Epithelial cell of esophagus (primary cell): Measurements from ENCODE around the gene SPAG9.
"Not testable (repeated sequence)": the region's sequence is repeated elsewhere in the genome, so short reads cannot be mapped to it uniquely, and the experiment has no call there.

Source experiments
- DNase-seq: peaks from one replicate; pipeline ENCODE4 v3.0.0; 2010; ENCODE audit warnings: low read depth
- H3K4me3 ChIP-seq: 2 replicates; pipeline ENCODE4 v1.5.1; 2011; ENCODE audit warnings: mild to moderate bottlenecking, low read length, control low read depth
- TF ChIP-seq, protein P1 (sequence below): IDR thresholded peaks from 2 replicates; pipeline ENCODE4 v1.5.1; 2011; ENCODE audit warnings: low read depth, mild to moderate bottlenecking, low read length, control low read depth, inconsistent platforms; ENCODE audit not compliant: insufficient read depth; ENCODE audit errors: missing control alignments

SPAG9 gene

GRCh38 chr17:51103050-51103449, 17.6 kb downstream of the SPAG9 start:
- no peak overlapping the region for H3K4me3 ChIP-seq
- DNase-seq: no peak
- TF ChIP-seq, protein P1, sequence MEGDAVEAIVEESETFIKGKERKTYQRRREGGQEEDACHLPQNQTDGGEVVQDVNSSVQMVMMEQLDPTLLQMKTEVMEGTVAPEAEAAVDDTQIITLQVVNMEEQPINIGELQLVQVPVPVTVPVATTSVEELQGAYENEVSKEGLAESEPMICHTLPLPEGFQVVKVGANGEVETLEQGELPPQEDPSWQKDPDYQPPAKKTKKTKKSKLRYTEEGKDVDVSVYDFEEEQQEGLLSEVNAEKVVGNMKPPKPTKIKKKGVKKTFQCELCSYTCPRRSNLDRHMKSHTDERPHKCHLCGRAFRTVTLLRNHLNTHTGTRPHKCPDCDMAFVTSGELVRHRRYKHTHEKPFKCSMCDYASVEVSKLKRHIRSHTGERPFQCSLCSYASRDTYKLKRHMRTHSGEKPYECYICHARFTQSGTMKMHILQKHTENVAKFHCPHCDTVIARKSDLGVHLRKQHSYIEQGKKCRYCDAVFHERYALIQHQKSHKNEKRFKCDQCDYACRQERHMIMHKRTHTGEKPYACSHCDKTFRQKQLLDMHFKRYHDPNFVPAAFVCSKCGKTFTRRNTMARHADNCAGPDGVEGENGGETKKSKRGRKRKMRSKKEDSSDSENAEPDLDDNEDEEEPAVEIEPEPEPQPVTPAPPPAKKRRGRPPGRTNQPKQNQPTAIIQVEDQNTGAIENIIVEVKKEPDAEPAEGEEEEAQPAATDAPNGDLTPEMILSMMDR: no peak

- TF ChIP-seq, protein P1: no peak
- DNase-seq: no peak
- no peak overlapping the region for H3K4me3 ChIP-seq
Observed at GRCh38 chr17:51097708-51098446, 22.8 kb downstream of the SPAG9 start.

GRCh38 chr17:51091635-51092034, 29.0 kb downstream of the SPAG9 start:
- TF ChIP-seq, protein P1: no peak
- no peak for DNase-seq
- no peak overlapping the region for H3K4me3 ChIP-seq

- not testable (repeated sequence) for DNase-seq, H3K4me3 ChIP-seq
Observed at GRCh38 chr17:51088868-51089267, 31.8 kb downstream of the SPAG9 start.

DNA sequence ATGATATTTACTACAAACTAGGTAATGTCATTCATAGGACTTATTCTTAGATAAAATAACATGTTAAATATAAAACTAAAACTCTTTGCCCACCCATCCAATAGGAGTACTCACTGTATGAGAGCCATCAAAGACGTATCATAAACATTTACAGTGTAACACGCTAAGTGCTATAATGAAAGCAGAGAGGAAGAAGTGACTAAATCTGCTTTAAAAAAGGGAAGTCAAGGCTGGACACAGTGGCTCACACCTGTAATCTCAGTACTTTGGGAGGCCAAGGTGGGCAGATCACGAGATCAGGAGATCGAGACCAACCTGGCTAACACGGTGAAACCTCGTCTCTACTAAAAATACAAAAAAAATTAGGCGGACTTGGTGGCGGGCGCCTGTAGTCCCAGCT, 32.4 kb downstream of the SPAG9 start:
- no peak for DNase-seq
- no peak overlapping the region for H3K4me3 ChIP-seq
- TF ChIP-seq, protein P1: no peak

DNA sequence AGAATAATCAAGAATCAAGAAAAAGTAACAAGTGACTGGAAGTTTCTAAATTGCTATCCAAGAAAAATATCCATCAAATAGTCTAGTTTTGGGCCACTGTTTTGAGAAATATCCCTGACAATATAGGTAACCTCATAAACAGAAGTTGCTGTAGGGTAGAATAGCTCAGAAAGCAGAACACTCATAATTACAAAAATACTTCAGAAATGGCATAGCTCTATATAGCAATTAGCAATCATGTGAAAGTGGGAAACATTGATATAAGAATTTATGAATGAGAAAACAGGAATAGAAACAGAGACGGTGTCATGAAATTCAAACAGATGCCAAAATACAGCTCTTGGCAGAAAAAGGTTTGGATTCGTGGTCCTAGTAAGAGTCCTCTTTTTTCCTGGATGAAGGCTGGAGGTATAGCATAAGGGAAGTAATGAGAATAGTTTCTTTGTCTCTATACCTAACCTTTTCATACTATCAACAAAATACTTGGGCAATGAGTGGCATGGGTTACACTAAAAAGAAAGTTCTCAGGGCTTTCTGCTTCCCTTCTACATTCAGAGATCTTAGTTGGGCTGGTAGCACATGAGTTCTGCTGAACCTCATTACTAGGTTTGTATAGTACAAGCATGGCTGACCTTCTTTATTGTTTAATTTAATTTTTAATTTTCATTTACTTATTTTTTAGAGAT, 33.5 kb downstream of the SPAG9 start:
- TF ChIP-seq, protein P1: no peak
- no peak for DNase-seq
- H3K4me3 ChIP-seq: no peak overlapping the region

DNA sequence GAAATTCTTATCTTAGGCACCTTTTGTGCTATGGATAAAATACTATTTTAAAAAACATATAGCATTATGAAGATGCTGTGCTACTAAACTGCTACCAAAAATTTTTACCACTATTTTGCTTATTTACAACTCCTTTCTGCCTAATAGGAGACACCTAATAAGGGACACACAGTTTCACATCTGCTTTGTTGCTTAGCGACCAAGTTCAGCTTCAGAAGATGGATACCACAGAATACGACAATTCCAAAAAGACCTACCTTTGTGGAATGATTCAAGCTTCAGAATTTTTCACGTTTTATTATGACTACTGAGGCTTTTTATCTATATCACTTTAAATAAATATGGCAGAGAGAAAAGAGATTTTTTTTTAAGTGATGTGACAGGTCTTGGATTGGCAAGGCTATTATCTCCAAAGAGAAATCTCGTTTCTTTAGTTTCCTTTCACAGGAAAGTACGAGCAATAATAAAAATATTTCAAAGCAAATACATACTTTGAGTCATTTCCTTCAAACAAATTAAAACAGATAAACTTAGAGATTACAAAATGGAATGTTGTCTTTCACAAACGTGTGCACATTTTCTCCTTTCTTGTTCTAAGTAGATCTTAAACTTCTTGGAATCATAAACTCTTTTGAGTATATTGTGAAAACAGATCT, 35.4 kb downstream of the SPAG9 start:
- TF ChIP-seq, protein P1: no peak
- no peak overlapping the region for H3K4me3 ChIP-seq
- DNase-seq: peak; percentile 30
